Mucosa of descending colon (tissue), 3 donors: ENCODE data around the gene PDE1C. TPM values are rescaled to one million over a fixed set of nuclear protein-coding genes. Genes with fewer than 3 reads are reported as not detected.

Experiments used
- ATAC-seq: fragments of 200-7000 bp; cut with Tn5 transposase; one replicate; pipeline ENCODE4 v1.9.1; 2020; ENCODE audit warnings: mild to moderate bottlenecking, moderate library complexity
- DNase-seq, 3 donors: peaks; one replicate each; pipeline ENCODE4 v3.0.0-alpha.2; 2020
- H3K36me3 ChIP-seq: fragments of 200-600 bp; one replicate; pipeline ENCODE4 v1.8.0; 2021; ENCODE audit warnings: low read depth, mild to moderate bottlenecking
- H3K4me1 ChIP-seq: fragments of 200-600 bp; one replicate; pipeline ENCODE4 v1.8.0; 2021; ENCODE audit warnings: low read depth, mild to moderate bottlenecking
- H3K4me3 ChIP-seq: fragments of 200-600 bp; one replicate; pipeline ENCODE4 v1.8.0; 2021; ENCODE audit warnings: mild to moderate bottlenecking
- H3K9me3 ChIP-seq: fragments of 200-600 bp; one replicate; pipeline ENCODE4 v1.8.0; 2021; ENCODE audit warnings: mild to moderate bottlenecking
- CTCF ChIP-seq: fragments of 200-600 bp; IDR thresholded peaks from one replicate; pipeline ENCODE4 v1.8.0; 2022; ENCODE audit warnings: antibody characterized with exemption, mild to moderate bottlenecking
- intact Hi-C, 2 donors: fragments of 100-400 bp; cut with DNase I in 1 of 2; cut with micrococcal nuclease in 1 of 2; formaldehyde crosslinking; loops; one replicate each; pipeline versions ENCODE4 v1.11.0 to v1.11.1; 2022; cut with DNase I, micrococcal nuclease
- total RNA-seq, 3 donors: library from RNA; stranded (reverse); fragmentation: NEBNext Ultra II Directional in 2 of 3; extraction: Animal tissue kit (Norgen Biotek cat#: 25700) in 2 of 3; gene quantifications; one replicate each; pipeline versions ENCODE4 v1.2.1 to v1.2.4, GENCODE V29; 2021 to 2023
- donor health status: DM: no; HTN: no; CAD: no; lungs with moderate emphysema.
- donor health status: DM: no; HTN: no; CAD: no.
- donor health status: DM: no; HTN: yes; CAD: no.

The PDE1C gene
- total RNA-seq, 3 donors from 2014 or later: 2.5 to 4.8 (median 2.5) TPM

DNA sequence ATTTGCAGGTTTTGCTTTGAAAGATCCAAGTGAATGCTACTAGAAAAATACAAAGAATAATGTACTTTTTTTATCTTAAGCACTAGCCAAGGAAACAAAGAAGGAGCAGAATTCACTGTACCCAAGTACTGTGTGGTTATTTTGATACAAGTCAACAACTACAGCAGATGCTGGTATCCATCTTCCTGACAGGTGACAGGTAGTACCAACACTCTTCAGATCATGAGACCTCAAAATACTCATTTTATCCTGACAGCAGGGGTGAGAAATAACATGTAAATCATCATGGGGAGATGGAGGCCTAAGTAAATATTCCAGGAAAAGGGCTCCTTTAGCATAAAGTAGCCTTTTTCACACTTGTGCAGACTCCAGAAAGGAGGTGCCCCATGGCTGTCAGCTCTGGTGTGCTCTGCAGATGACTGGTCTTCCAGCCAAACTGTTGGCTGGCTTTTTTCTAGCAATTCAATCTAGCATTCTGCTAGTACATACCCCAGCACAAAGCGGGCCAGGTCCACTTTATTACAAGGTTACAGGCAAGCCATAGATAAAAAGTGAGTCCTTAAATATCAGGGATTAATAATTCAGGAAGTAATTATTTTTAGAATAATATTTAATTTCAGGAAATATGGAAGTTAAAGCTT lies 90.4 kb downstream of the PDE1C start:
- TF ChIP-seq CTCF: no peak
- H3K4me3 ChIP-seq: no peak overlapping the region
- no peaks in the 10 kb centered on the region for H3K36me3 ChIP-seq
- H3K4me1 ChIP-seq: no peaks in the 10 kb centered on the region
- peaks cover 6% of the 10 kb centered on the region for H3K9me3 ChIP-seq
- ATAC-seq (no peak), DNase-seq (no peak)
- intact Hi-C loops: no loop called here

DNA sequence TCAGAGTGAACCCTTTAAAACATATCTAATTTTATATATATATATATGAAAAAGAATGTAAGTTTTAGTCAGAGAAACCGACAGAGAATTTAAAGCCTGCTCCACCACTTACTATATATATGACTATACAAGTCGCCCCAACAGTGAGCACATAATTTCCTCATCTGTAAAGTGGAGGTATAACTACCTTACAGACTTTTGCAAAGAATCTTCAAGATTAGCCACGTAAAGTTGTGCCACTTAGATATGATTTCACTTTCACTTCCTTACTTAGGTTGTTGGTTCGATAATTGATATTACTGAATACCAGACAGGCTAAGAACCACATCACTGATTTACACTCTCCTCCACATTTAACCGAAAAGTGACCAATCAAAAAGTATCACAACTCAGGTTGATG lies 94.7 kb downstream of the PDE1C start:
- DNase-seq: no peak
- Histone ChIP-seq H3K4me3 (no peak overlapping the region), H3K9me3 (peaks cover 6% of the 10 kb centered on the region), H3K36me3 (no peaks in the 10 kb centered on the region), H3K4me1 (no peaks in the 10 kb centered on the region)
- ATAC-seq: no peak
- intact Hi-C loops: no loop called here
- no peak for TF ChIP-seq CTCF

DNA sequence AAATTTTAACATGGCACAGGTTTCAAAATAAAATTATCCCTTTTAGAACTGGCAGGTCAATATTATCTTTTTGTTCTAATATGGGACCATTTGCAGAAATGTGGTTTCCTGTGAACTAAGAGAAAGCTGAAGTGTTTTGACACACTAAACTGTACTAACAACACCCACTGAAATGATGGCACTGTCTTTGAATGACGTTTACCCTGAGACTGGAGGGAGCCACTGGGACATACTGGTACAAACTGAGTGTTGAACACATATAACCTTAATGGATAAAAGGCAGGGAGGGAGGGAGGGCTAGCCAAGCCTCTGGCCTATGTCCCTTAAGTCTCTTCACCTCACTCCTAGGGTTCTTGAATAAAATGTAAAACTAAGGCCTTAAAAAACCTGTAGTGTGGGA lies 95.9 kb downstream of the PDE1C start:
- intact Hi-C loops: no loop called here
- H3K36me3 ChIP-seq: no peaks in the 10 kb centered on the region
- H3K9me3 ChIP-seq: peaks cover 6% of the 10 kb centered on the region
- TF ChIP-seq CTCF: no peak
- H3K4me3 ChIP-seq: no peak overlapping the region
- no peaks in the 10 kb centered on the region for H3K4me1 ChIP-seq
- ATAC-seq (no peak), DNase-seq (no peak)

DNA sequence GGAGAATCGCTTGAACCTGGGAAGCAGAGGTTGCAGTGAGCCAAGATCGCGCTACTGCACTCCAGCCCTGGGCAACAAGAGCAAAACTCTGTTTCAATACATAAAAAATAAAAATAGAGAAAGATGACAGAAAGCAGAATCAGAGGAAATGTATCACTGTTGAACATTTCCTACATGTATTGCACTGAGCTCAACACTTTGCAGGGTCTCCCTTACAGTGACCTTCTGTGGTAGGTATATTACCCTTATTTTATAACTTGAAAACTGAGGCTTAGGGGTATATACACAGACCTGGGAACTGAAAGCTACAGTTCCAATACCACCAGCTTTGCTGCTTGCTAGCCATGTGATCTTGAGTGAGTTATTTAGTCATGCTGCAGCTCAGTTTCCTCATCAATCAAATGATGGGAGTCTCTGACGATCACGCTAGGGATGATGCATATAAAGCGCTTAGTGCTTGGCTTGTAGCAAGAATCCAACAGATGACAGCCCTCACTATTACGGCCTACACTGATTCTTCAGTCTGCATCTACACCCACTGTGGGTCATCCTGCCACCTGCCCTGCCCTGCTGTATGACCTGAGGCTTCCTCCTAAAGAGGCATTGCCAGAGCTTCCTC lies 99.0 kb downstream of the PDE1C start:
- intact Hi-C loops: no loop called here
- no peaks in the 10 kb centered on the region for H3K36me3 ChIP-seq
- no peak for DNase-seq
- H3K4me1 ChIP-seq: no peaks in the 10 kb centered on the region
- no peak for ATAC-seq
- H3K4me3 ChIP-seq: no peak overlapping the region
- no peaks in the 10 kb centered on the region for H3K9me3 ChIP-seq
- no peak for TF ChIP-seq CTCF

GRCh38 chr7:31970501-31970900 lies 99.7 kb downstream of the PDE1C start:
- ATAC-seq (no peak), DNase-seq (no peak)
- no peaks in the 10 kb centered on the region for H3K4me1 ChIP-seq
- no peak for TF ChIP-seq CTCF
- intact Hi-C loops: no loop called here
- no peaks in the 10 kb centered on the region for H3K36me3 ChIP-seq
- H3K9me3 ChIP-seq: no peaks in the 10 kb centered on the region
- H3K4me3 ChIP-seq: no peak overlapping the region
